ENCODE measurements around the gene TCEA3.

The TCEA3 gene

DNA sequence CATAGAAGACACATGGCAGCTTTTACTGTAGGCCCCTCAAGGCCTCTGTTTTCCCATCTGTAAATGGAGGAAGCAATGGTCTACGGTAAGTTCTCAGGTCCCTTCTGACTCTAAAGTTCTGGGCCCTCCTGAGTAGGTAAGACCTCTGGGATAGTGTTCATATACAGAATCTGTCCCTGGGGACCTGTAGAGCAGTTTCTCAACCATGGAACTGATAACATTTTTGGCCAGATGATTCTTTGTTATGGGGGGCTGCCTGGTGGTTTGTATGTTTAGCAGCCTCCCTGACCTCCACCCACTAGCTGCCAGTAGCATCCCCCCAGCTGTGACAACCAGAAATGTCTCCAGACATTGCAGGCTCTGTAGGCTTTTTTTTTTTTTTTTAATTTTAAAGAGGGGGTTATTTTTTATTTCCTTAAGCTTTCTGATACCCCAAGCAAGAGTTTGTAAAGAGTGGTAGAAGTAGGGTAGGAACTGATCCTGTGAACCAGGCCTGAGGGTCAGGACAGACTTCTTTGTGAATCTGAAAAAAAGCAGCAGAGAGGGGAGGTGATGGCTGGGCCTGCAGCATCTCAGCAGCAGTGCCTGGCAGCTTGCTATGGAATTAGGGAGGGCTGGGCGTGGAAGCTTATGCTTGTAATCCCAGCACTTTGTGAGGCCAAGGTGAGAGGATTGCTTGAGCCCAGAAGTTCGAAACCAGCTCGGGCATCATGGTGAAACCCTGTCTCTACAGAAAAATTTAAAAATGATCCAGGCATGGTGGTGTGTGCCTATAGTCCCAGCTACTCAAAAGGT is 20.2 kb upstream of the TCEA3 start:
- no peak for DNase-seq

GRCh38 chr1:23444104-23444533 is 19.6 kb upstream of the TCEA3 start:
- DNase-seq = no peak

DNA sequence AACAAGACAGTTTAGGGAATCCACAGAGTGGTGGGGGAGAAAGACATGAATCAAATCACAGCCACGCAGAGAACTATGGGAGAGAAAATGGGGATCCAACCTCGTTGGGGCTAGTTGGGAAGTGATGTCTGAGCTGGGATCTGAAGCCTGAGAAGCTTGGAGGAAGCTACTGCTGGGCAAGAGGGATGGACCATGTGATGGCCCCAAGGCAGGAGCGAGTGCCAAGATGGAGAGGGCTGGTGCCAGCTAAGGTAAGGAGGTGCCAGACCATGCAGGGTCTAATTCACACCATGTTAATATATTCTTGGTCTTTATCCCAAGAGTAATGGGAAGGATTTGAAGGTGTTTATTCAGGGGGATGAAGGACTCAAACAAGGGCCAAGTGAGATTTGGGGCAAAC is 18.2 kb upstream of the TCEA3 start:
- DNase-seq = no peak

- no peak for DNase-seq
Measured at GRCh38 chr1:23441446-23442148, 17.0 kb upstream of the TCEA3 start.

DNA sequence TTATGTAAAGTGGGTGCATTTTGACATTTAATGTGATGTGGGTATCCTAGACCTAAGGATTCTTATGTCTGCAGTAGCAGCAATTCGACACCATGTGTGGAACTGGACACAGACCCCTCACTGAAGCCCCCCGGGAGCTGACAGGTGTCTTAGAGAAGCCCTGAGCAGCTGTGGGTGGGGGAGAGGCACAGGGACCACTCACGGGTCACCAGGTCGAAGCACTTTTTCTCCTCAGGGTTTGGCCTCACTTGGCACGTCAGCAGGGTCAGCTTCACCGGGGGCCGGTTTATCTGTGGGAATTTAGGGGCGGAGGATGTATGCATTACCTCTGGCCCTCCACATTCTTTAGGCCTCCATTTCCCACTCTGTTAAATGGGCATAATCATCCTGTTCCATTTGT is 14.0 kb upstream of the TCEA3 start:
- no peak for DNase-seq

GRCh38 chr1:23437355-23437664 is 12.8 kb upstream of the TCEA3 start:
- no peak for DNase-seq

GRCh38 chr1:23436520-23437354 is 12.2 kb upstream of the TCEA3 start:
- peak; percentile 6 for DNase-seq

DNA sequence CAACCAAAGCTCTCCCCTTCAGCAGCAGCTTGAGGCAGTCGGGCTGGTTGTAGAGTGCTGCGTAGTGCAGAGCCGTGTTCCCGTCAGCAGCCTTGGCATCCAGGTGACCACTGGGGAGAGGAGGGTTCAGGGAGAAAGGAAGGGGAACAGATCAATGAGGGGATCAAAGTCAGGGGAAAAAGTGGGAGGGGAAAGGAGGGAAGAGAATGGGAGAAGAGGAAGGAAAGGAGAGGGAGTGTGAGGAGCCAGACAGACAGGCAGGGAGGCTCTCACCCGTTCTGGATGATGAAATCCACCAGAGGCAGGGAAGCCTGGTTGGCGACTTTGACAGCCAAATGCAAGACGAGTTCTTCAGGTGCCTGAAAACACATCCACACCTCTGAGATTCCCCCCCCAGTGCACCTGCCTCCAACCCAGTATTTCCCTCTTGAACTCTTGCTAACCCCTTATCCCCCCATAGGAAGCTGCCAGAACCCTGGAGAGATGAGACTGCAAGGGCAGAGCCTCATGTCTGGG is 9.8 kb upstream of the TCEA3 start:
- no peak for DNase-seq

- DNase-seq = no peak
Measured at GRCh38 chr1:23433122-23433521, 8.6 kb upstream of the TCEA3 start.

- no peak for DNase-seq
Measured at GRCh38 chr1:23431431-23431830, 6.9 kb upstream of the TCEA3 start.

- DNase-seq = no peak
Measured at GRCh38 chr1:23430803-23431202, 6.3 kb upstream of the TCEA3 start.

DNA sequence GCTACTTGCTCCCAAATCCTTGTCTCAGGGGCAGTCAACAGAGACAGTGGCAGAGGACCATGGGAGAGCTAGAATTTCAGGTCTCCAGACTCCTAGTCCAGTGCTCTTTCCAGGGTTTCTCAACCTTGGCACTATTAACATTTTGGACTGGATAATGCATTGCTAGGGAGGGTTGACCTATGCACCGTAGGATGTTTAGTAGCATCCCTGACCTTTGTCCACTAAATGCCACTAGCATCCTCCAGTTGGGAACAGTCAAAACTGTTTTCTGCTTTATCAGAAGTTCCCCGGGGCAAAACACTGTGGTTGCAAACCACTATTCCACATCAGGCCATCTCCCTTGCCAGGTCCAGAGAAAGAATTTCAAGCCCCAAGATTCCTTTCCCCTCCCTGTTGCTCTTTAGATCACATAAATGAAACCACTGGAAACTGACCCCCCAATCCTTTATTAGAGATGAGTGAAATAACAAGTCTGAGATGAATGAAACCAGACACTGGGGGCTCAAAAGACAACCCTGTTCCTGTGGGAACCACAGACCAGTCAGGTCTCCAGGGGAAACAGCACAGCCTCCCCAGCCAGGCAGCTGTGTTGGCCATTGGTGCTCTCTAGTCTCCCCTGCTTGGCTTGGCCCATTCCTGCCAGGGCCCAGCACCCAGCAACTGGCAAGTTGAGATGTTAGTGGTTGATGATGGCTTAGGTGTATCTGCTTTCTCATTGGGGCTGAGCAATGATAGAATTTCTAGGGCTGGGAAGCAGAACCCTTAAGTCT is 3.8 kb upstream of the TCEA3 start:
- no peak for DNase-seq

DNA sequence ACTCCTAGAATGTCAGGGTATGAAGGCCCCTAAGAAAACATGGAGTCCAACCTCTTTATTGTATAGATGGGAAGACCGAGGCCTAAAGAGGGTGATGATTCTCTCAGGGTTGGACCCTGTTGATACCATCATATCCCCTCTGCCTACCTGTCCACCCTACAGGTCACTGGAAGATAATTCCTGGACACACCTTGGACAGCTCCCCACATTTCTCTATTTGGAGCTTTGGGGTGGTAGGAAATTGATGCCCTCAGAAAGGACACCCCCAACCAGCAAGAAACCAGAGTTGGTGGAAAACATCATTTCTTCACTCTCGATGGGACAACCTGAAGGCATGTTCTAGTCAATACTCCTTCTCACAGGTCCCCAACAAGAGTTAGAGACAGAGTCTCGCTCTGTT is 3.0 kb upstream of the TCEA3 start:
- DNase-seq = no peak

- DNase-seq = no peak
Measured at GRCh38 chr1:23426828-23427227, 2.3 kb upstream of the TCEA3 start.

DNA sequence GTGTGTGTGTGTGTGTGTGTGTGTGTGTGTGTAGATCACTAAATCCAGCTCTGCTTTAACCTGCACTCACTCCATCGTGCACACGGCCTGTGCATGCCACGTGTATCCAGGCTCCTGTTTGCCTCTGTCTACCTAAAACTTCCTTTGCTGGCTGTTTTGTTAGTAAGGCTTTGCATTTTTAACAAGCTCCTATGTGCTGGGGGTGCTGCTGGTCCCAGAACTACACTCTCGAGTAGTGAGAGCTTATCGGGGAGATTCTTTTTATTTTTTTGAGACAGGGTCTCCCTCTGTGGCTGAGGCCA is 596 bp upstream of the TCEA3 start:
- DNase-seq = no peak

GRCh38 chr1:23423415-23424292 is 894 bp downstream of the TCEA3 start:
- DNase-seq = no peak

DNA sequence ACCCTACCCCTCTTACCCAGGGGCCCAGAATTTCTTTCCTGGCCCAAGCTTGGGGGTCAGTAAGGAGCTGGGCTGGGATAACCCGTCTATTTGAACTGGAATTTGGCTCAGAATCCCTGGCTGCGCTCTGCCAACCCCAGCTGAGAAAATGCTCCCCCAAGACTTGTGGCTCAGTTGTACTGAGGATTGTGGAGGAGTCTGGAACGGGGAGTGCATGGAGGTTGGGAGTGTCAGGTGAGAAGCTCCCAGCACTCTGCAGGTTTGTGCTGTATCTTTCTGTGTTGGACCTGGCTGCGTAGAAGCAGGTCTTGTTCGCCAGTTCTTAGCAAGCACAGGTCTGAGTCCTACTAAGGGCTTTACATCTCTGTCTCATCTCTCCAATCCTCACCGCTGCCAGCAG is 1.6 kb downstream of the TCEA3 start:
- DNase-seq = no peak

- DNase-seq = peak; percentile 24
Measured at GRCh38 chr1:23422241-23422877, 2.2 kb downstream of the TCEA3 start.

GRCh38 chr1:23421753-23422240 is 2.8 kb downstream of the TCEA3 start:
- DNase-seq = no peak

- no peak for DNase-seq
Measured at GRCh38 chr1:23421343-23421742, 3.2 kb downstream of the TCEA3 start.

- DNase-seq = no peak
Measured at GRCh38 chr1:23420778-23421177, 3.8 kb downstream of the TCEA3 start.

All from activated CD4-positive, alpha-beta T cell treated with anti-CD3 and anti-CD28 coated beads, Interleukin-2, amount 50 U/mL, for 16 hours (primary cell).